Suprapubic skin (tissue), 3 donors: ENCODE data around the gene MORC4.

Source experiments
- CTCF ChIP-seq, 2 donors: fragments of 200-600 bp in 1 of 2; fragments of 450-650 bp in 1 of 2; sonication (generic) in 1 of 2; IDR thresholded peaks; one replicate each; pipeline ENCODE4 v1.5.1; 2016 to 2019; ENCODE audit warnings: antibody characterized with exemption in 2 of 2, mild to moderate bottlenecking in 1 of 2, moderate library complexity in 1 of 2
- EP300 ChIP-seq: sonication (generic); formaldehyde crosslinking; IDR thresholded peaks from one replicate; pipeline ENCODE4 v1.6.1; 2017; ENCODE audit warnings: antibody characterized with exemption

GRCh38 chrX:106931831-106932491, 68.1 kb downstream of the MORC4 start:
- no peak for TF ChIP-seq EP300
- no peak for TF ChIP-seq CTCF (IDR thresholded peaks at IDR 0.05)
